Nasal cavity respiratory epithelium epithelial cell of viscerocranial mucosa (primary cell): Measurements from ENCODE around the gene CWC25. TPM values are rescaled to one million over a fixed set of nuclear protein-coding genes. Genes with fewer than 3 reads are reported as not detected.

ENCODE experiments used
- total RNA-seq: library from RNA; depleted of rRNA; stranded (reverse); fragments of >200 nt; gene quantifications from 2 replicates; pipeline ENCODE4 v1.2.3, GENCODE V29; 2014

The CWC25 gene
- total RNA-seq = 13.0 and 13.8 TPM in 2 replicates

GRCh38 chr17:38824899-38825761, at the start of gene CWC25:
CWC25 (minus strand) TSS chr17:38825321; CDS start chr17:38825183, 138 bp downstream.

GRCh38 chr17:38869526-38870258, 44.6 kb upstream of the CWC25 start, which contains the start of gene LASP1:
LASP1 (plus strand) TSS chr17:38870058; CDS start chr17:38870190, 132 bp downstream.

GRCh38 chr17:38853292-38854219, 28.4 kb upstream of the CWC25 start, which contains the start of gene RPL23:
RPL23 (minus strand) TSS chr17:38853721; CDS start chr17:38853710, 11 bp downstream.

GRCh38 chr17:38799501-38800236, 25.5 kb downstream of the CWC25 start, which contains the start of gene PIP4K2B:
PIP4K2B (minus strand) TSS chr17:38799556; CDS start chr17:38799424, 132 bp downstream.

GRCh38 chr17:38752308-38753070, 72.6 kb downstream of the CWC25 start, which contains the start of gene PSMB3:
PSMB3 (plus strand) TSS chr17:38752741; CDS start chr17:38752827, 86 bp downstream.

Other genes starting within 250 kb of the CWC25 start
- 0.64 and 0.68 TPM in 2 replicates for gene SRCIN1, start 219.4 kb downstream of the CWC25 start, total RNA-seq
- gene EPOP, start 150.4 kb downstream of the CWC25 start, total RNA-seq = 2.6 and 5.8 TPM in 2 replicates
- 12.6 and 33.0 TPM in 2 replicates for gene MLLT6, start 120.0 kb downstream of the CWC25 start, total RNA-seq
- 4.2 and 5.5 TPM in 2 replicates for gene CISD3, start 95.0 kb downstream of the CWC25 start, total RNA-seq
- 2.4 and 2.6 TPM in 2 replicates for gene PCGF2, start 77.0 kb downstream of the CWC25 start, total RNA-seq
- gene PSMB3, start 72.6 kb downstream of the CWC25 start, total RNA-seq = 117 and 224 TPM in 2 replicates
- gene PIP4K2B, start 25.8 kb downstream of the CWC25 start, total RNA-seq = 15.0 and 53.5 TPM in 2 replicates
- gene RPL23, start 28.4 kb upstream of the CWC25 start, total RNA-seq = 1,417 and 1,864 TPM in 2 replicates
- 25.3 and 70.0 TPM in 2 replicates for gene LASP1, start 44.7 kb upstream of the CWC25 start, total RNA-seq
- under 0.01 and 0.07 TPM in 2 replicates for gene FBXO47, start 142.1 kb upstream of the CWC25 start, total RNA-seq